ENCODE results near the gene SSR4.
A peak's percentile ranks its signal among the peaks of the same experiment; 100 is the strongest.
"Not testable (repeated sequence)": the region's sequence is repeated elsewhere in the genome, so short reads cannot be mapped to it uniquely, and the experiment has no call there.

SSR4 gene

GRCh38 chrX:153794018-153794896, at the start of gene SSR4, which contains the start of gene IDH3G:
TSS of gene SSR4 (plus strand) at chrX:153794668. CDS start at chrX:153794688, 20 bp downstream.
TSS of gene IDH3G (minus strand) at chrX:153794375. CDS start at chrX:153794326, 49 bp downstream.
- peak; percentile 93 for DNase-seq

- not testable (repeated sequence) for DNase-seq
These were observed 49.4 kb upstream of the SSR4 start for GRCh38 chrX:153745067-153745433.

- DNase-seq: no peak
These were observed 48.1 kb upstream of the SSR4 start for GRCh38 chrX:153746359-153746758.

- DNase-seq: not testable (repeated sequence)
These were observed 47.5 kb upstream of the SSR4 start for GRCh38 chrX:153746991-153747390.

- not testable (repeated sequence) for DNase-seq
These were observed 45.5 kb upstream of the SSR4 start for GRCh38 chrX:153749017-153749416.

- peak; percentile 57 for DNase-seq
These were observed 44.2 kb upstream of the SSR4 start for GRCh38 chrX:153750127-153750774.

GRCh38 chrX:153755136-153755535, 39.3 kb upstream of the SSR4 start:
- no peak for DNase-seq

- DNase-seq: no peak
These were observed 32.6 kb upstream of the SSR4 start for GRCh38 chrX:153761863-153762262.

- no peak for DNase-seq
These were observed 31.8 kb upstream of the SSR4 start for GRCh38 chrX:153762626-153763173.

- no peak for DNase-seq
These were observed 31.1 kb upstream of the SSR4 start for GRCh38 chrX:153763298-153763932.

- peak; percentile 52 for DNase-seq
These were observed 30.3 kb upstream of the SSR4 start, which contains the start of gene PLXNB3 for GRCh38 chrX:153763989-153764755. TSS of gene PLXNB3 (plus strand) at chrX:153764249. CDS start at chrX:153765536, 1,287 bp downstream.

GRCh38 chrX:153764786-153765137, 29.7 kb upstream of the SSR4 start:
- DNase-seq: no peak

GRCh38 chrX:153765138-153766079, 29.1 kb upstream of the SSR4 start:
- no peak for DNase-seq

- no peak for DNase-seq
These were observed 28.2 kb upstream of the SSR4 start for GRCh38 chrX:153766098-153766817.

GRCh38 chrX:153766871-153767673, 27.4 kb upstream of the SSR4 start:
- no peak for DNase-seq

- DNase-seq: no peak
These were observed 26.8 kb upstream of the SSR4 start for GRCh38 chrX:153767674-153768055.

GRCh38 chrX:153768311-153769157, 25.9 kb upstream of the SSR4 start:
- DNase-seq: no peak

GRCh38 chrX:153769158-153769864, 25.2 kb upstream of the SSR4 start:
- DNase-seq: no peak

Data from NCI-H1694 (cell line).